Measurements from ENCODE around the gene HOXB4. TPM values are rescaled to one million over a fixed set of nuclear protein-coding genes. Genes with fewer than 3 reads are reported as not detected.
A peak's percentile ranks its signal among the peaks of the same experiment; 100 is the strongest.

The HOXB4 gene
- total RNA-seq (2014; rRNA removed): 5.2 and 5.5 TPM in 2 replicates
- 4.3 TPM for polyA plus RNA-seq (2012)

- peak; percentile 68 for DNase-seq (ENCODE audit: low read depth)
Measured at GRCh38 chr17:48577946-48578615, at the start of gene HOXB4. Gene HOXB4, minus strand, starts transcription at chr17:48578350. Its CDS starts 31 bp downstream, at chr17:48578319.

GRCh38 chr17:48627118-48627597, 49.0 kb upstream of the HOXB4 start:
- no peak for DNase-seq (ENCODE audit: low read depth)

GRCh38 chr17:48626245-48627117, 48.3 kb upstream of the HOXB4 start, which contains the start of gene HOXB9:
Gene HOXB9, minus strand, starts transcription at chr17:48626358. Its CDS starts 89 bp downstream, at chr17:48626269.
- DNase-seq (ENCODE audit: low read depth): peak; percentile 48

- peak; percentile 33 for DNase-seq (ENCODE audit: low read depth)
Measured at GRCh38 chr17:48625495-48626244, 47.5 kb upstream of the HOXB4 start.

DNA sequence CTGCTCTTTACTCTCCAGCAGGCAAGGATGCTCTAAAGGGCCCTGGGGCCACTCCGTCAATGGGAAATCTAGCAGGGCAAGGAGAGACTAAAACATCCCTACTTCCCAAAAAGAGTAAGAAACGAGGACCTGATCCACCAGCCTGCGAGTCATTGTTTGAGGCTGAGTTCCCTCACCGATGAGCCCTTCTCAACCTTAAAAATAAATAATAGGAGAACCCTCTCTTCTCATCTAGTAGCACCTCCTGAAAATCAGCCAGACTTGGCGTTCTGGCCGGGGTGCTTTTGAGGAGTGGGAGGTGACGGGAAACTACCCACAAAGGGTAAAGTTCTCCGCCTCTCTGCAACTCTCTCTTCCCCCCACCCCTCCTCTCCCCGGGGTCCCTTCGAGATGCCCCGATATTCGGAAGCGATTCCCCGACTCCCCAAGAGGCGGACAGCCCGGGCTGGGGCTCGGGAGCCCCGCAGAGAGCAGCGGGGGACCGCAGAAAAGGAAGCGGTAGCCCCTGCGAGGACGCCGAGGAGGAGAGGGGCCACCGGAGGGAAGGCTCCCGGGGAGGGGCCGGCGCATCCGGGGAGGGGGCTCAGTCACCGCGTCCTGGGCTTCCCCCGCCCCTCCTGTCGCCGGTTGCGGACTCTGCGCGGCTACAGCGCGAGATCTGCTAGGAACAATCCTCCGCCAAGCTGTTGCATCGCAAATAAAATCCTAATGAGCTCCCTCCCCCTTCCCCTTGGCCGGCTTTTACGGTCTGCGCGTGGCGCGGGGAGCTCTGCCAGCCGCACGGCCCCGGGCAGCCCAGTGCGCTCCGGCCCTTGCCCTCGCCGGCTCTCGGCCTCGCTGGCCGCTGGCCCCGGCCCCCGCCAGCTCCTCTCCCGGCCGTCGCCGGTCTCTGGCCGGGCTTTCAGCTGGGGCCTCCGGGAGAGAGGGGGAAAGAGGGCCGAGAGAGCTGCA, 46.7 kb upstream of the HOXB4 start:
- peak; percentile 24 for DNase-seq (ENCODE audit: low read depth)

GRCh38 chr17:48624118-48624517, 46.0 kb upstream of the HOXB4 start:
- DNase-seq (ENCODE audit: low read depth): no peak

DNA sequence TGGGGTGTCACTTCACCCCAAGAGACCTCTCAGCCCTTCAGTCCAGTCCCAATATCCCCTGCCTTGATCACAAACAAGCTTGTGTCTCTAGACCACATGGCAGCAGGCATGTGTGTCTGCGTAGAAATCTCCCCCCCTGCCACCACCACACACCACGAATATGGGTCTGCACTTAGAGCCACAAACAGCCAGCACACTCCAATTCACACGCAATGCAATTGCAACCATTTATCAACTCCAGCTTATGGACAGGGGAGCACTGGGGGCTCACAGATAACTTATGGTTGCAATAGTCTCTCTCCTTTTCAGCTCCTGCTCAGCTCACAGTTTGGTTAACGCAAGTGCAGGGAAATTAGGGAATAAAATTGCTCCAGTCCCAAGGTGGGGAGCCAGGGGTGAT, 45.4 kb upstream of the HOXB4 start:
- DNase-seq (ENCODE audit: low read depth): no peak

DNA sequence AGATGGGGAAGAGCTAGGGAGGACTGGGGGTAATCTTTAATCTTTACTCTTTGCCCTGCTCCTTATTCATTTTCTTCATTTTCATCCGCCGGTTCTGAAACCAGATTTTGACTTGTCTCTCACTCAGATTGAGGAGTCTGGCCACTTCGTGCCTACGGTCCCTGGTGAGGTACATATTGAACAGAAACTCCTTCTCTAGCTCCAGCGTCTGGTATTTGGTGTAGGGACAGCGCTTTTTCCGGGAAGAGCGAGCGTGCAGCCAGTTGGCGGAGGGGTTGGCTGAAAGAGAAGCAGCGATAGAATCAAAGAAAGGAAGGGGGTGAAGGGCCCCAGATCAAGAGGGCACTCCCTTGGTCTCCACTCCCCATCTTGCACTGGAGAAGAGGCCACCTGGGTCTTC, 44.7 kb upstream of the HOXB4 start:
- no peak for DNase-seq (ENCODE audit: low read depth)

GRCh38 chr17:48621410-48622392, 43.6 kb upstream of the HOXB4 start:
- no peak for DNase-seq (ENCODE audit: low read depth)

GRCh38 chr17:48620461-48621139, 42.5 kb upstream of the HOXB4 start:
- no peak for DNase-seq (ENCODE audit: low read depth)

GRCh38 chr17:48619826-48620449, 41.8 kb upstream of the HOXB4 start:
- DNase-seq (ENCODE audit: low read depth): no peak

DNA sequence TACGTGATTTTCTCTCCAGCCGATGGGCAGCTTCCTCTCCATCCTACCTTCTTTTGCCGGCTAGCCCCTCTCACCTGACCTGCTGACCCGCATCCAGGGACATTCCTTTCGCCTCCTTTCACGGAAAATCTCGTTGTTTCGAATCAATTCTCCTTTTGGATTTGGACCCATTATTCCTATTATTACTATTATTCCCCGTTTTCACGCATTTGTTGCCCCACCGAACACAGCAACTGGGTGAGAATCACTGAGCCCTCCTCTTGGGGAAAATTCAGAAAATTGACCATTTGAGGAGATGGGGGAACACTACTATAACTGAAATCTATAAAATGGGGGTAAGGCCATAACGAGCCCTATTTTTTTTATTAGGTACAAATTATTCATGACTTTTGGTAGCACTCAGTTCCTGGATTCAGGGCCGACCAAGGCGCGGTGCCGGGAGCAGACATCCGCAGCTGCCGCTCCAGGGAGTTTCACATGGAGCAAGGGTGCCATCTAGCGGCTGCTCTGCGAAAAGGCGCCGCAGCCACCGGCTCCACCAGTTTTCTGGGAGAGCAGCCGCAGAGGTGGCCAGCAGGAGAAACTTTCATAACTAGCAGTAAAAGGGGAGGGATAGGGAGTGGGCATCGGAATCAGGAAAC, 40.2 kb upstream of the HOXB4 start:
- DNase-seq (ENCODE audit: low read depth): peak; percentile 84

GRCh38 chr17:48617471-48618255, 39.5 kb upstream of the HOXB4 start:
- DNase-seq (ENCODE audit: low read depth): no peak

DNA sequence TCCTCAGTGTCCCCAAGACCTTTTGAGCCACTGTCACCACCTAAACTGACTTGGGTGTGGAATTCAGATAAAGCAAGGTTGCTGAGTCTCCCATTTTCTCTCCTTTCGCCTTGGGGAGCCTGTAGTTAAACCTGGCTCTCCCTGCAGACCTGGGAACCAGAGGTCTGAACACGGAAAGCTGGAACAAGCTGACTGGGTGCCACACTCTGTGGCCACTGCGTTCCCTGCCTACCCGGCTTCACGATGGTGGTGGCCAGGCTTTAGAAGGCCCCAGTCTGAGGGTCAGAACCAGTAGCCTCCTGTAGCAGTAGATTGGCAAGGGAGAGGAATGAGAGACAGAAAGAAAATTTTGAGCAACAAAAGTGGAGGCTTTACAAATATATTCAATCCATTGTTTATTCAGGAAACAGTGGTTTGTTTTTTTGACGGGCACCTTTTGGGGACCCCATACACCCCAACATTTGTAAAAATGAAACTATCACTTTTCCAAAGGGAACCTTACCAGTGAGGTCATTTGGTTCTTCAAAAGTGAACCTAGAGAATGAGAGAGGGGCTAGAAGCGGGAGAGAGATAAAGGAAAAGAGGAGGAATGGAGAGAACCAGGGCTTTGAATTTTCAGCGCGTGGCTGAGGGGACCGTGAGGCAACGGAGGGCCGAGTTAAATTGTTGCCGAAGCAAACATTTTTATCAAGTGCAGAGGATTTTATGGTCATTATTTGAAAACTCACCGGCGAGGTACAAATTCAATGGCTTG, 38.7 kb upstream of the HOXB4 start:
- no peak for DNase-seq (ENCODE audit: low read depth)

DNA sequence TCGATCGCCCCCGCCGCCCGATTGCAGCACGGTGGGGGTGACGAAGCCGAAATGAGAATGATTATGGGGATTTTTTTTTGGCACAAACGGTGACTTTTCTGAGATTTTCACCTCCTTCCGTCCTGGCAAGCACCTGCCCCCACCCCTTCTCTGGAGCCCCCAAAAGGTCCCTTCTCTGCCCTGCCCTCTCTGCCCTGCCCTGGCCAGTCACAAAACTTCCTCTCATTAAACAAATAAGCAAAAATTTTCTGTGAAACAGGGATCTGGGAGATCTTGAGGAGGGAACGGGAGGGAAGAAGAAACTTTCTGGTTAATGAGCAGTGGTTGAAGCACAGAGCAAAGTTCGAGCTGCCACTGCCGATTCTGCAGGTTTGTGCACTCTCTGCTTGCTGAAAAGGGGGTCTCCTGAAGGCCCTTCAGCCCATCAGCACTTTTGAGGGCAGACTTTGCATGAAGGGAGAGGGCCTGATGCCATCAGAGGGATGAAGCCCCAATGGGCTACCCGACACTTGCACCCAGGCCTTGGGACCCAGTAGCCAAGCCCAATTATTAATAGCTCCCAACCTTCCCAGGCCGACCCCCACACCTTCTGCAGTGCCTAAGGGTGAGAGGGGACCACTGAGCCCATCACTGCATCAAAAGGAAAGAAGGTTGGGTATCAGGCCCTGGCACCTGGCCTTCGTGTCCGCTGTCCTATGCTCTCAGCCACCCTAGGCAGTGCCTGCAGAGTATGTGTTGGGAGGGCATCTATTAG, 38.0 kb upstream of the HOXB4 start:
- no peak for DNase-seq (ENCODE audit: low read depth)
